GM18507 (cell line): ENCODE results near the gene EPB41L1.

Experiments used
- DNase-seq: peaks from one replicate; pipeline ENCODE4 v3.0.0; 2011; ENCODE audit warnings: low read depth; ENCODE audit not compliant: insufficient read length; ENCODE audit errors: extremely low spot score
- FAIRE-seq: peaks from 2 replicates; lab custom pipeline; 2011; peaks lifted over from hg19 to GRCh38; lab: Jason Lieb, UNC

Gene EPB41L1

DNA sequence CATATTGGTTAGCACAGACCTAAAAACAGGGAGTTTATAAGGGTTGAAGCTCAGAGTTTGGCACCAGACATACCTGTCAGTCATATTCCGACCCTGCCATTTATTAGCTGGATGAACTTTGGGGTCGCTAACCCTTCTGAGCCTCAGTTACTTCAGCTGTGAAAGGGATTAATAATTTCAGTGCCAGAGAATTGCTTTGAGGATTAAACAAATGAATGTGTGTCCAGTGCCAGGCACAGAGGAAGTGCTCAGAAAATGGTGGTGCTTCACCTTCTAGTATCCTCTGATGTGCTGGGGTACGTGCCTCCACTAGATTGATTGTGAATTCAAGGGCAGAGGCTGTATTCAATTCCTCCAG lies 4.1 kb upstream of the EPB41L1 start:
- FAIRE-seq: no peak
- DNase-seq: no peak

DNA sequence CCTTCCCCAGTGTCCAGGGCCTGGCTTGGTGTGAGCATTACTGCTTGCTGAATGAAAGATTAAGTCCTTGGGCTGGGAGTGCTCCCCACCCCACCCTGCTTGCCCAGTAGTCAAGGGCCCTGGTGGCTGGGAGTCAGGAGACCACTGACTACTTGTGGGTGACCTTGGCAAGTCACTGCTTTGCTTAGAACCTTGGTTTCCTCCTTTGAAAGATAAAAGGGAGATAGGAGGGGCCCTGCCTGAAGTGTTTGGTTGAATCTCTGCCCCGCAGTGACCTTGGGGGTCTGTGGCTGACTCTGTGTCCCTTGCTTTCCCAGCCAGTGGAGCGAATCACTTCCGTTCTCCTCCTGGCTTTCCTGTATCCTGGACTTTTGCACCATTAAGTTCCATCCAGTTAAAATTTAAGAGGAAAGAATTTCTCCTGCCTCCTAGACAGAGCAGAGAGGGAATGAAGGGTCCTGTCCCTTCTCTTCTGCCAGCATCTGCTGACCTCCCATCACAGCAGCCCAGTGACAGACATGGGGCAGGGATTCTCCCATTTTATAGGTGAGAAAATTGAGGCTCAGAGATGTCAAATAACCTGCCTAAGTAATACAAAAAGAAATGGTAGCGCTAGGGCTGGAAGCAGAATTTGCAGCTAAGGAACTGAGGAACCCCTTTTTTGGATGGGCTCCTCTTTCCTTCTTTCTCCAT lies 3.5 kb upstream of the EPB41L1 start:
- FAIRE-seq (no peak), DNase-seq (no peak)

DNA sequence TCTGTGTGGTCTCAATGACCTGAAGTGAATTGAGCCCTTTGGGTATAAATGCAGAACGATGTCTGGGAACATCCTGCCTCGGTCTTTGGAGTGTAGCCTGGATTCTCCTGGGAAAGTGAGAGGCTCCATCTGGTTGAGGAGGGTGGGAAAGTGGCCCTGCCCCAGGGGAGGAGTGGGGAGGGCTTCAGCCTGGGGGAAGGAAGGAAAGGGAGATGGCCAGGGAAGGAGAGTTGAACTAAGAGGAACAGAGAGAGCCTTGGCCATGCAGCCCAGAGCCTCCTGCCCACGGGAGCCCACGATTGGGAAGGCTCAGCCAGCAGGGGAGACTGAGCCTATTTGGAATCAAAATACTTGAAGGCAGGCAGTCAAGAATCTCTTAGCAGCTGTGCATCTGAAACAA lies 2.3 kb upstream of the EPB41L1 start:
- FAIRE-seq: no peak
- DNase-seq: no peak

DNA sequence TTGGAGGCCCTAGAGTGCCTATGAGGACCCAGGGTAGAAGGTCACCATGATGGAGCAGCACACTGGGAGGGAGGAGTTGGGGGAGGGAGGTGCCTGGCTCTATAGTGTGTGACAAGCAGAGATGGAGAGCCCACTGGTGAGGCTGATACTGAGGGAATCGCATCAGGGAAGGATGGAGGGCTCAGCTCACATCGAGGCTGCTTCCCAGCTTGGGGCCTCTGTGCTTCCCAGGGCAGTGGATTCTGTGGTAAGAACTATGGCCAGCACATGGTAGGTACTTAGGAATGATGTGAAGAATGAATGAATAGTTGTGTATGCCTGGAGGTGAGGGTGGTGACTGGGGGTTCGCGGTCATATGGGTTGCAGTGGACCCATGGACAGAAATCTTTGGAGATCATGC lies 1.3 kb upstream of the EPB41L1 start:
- no peak for FAIRE-seq
- DNase-seq: no peak

DNA sequence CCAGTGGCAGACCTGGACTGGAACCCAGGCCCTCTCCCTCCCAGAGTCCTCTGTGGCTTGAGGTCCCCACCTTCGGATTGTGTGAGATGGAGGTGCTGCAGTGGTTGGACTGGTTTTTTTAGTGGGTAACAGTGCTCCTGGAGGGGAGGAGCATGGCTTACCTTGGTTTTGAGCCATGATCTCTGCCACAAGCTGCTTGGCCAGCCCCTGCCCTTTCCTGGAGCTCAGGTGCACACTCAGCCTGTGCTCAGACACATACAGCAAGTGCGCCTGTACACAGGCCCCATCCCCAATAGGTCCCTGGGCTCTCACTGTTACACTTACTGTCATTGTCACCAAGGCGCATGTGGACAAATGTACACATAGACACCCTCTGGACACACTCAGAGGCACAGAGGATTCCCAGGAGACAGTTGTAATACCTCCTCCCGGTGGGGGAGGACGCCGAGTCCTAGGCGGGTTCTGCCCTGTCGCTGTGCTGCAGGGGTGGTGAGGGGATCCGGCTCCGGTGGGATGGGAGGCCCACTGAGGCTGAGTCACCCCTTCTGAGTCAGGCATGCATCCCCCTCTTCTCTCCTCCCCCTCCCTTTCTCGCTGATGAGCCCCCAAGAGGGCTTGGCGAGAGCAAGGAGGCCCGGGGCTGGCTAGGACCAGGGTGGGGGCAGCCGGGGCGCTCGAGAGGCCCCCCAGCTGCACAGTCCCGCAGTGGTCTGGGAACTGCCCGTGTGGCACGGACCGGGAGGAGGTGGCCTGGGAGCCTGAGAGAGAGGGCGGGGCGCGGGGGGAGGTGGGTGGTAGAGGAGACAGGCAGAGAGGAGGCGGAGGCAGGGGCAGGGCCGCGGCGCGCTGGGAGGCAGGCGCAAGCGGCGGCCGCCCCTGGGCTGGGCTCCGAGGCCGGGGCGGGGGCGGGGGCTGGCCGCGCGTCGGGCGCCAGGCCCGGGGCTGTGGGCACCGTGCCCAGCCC lies 522 bp upstream of the EPB41L1 start:
- no peak for FAIRE-seq
- DNase-seq: no peak

DNA sequence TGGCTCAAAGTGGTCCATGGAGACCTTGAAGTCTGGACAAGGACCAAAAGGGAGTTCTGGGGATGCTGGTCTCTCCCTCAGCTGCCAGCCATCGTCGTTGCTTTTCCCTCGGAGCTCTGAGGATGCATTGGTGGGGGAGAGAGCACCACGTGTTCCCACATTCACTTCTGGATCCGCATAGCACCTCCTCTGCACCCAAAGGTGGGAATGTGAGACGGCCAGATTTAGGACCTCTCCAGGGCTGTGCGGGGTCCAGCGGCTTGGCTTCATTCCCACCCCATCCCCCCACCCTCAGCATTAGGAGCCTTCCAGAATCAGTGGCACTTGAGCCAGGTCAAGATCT lies 1.1 kb downstream of the EPB41L1 start:
- no peak for DNase-seq

DNA sequence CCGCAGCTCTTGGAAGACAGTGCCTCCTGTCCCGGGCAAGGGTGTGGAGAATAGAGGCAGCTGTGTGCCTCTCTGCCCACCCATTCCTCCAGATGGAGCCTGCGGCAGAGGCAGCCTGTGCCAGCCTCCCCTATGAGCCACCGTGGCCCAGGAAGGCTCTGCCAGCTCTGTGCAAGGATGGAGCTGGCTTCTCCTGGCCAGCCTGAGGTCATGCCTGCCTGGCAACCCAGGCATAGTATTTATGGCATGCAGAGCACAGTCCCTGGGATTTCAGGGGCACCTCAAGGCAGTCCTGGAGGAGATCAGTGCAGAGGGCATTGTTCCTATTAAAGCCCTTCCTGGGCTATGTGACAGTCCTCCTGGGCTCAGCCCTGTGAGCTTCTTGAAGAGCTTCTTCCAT lies 1.5 kb downstream of the EPB41L1 start:
- FAIRE-seq (no peak), DNase-seq (no peak)

More for the DNA sequence above, 1.1 kb downstream of the EPB41L1 start:
- no peak for FAIRE-seq

DNA sequence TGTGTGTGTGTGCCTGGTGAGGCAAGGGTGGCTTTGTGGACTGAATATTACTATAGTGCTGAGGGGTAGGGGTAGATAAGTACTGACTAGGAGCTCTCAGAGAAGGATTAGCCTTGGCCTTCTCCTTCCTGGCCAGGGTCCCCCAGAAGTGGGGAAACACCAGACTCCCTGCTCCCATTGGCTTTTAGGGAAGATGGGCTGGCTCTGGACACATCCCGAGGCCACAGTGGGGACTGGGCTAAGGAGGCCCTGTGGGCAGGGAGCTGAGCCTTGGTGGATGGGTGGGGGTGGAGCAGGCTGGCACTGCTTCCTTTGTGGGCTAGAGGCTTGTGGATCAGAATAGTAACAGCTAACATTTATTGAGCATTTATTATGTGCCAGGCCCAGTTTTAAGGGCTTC lies 3.1 kb downstream of the EPB41L1 start:
- FAIRE-seq (no peak), DNase-seq (no peak)

DNA sequence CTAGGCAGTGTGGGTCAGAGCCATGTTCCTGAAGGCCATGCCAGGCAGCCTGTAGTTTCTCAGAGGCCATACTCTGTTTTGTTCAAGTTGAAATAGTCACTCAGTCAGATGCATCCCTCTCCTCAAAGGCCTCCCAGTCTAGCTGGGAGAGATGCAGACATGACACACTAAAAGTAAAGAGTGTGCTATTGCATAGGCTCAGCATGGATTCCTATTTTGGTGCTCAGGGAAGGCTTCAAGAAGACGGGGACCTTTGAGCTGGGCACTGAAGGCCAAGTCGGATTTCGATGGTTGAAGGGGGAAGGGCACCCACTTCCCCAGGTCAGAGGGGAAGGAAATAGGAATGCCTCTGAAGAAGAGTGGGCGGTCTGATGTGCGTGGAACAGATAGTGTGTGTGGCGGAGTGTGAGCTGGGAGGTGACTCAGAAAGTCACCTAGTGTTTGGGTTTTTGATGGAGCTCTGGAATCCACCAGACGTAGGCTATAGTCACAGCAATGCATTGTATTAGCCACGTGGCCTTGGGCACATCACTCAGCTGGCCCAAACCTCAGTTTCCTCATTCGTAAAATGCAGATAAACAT lies 3.7 kb downstream of the EPB41L1 start:
- FAIRE-seq: no peak
- no peak for DNase-seq

DNA sequence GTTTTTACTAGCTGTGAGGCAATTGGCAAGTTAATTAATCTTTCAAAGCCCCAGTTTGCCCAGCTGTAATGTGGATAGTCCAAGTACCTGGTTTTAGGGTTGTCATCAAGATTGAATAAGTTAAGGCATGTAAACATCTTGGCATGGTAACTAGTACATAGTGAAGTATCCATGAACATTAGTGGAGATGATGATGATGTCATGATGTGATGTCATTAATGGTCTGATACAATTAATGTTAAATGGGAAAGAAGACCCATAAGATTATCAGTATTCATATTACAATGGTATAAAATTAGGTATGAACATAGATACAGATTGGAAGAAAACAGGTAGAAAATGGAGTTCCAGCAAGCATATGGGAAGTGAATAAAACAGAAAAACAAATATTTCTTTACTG lies 5.3 kb downstream of the EPB41L1 start:
- no peak for DNase-seq
- FAIRE-seq: no peak

DNA sequence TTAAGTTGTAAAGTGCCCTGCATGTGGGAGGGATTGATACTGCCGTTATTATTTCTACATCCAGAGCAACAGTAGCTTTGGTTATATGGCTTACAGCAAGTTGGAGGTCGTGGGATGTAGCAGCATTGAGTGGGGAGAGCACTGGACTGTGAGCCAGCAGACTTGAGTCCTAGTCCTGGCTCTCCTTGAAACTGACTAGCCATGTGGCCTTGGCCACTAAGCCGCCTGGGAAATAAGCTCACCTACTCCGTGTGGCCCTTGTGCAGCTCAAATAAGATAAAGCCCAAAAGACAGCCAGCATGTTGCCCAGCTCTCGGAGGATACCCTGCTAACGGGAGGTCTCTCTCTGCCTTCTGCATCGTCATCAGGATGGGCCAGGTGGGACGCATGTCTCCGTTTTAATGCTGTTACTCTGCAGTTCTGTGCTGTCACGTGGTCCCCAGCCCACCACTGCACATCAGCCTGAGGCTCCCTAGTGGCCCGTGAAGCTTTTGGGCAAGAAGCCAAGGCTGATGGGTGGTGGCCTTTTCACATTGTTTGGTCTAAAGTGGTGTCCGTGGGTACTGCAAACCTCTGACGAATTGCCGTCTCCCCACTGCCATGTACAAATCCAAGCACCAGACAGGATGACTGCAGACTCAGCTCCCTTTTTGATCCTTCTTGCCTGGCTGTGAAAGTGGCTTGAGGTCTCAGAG lies 7.9 kb downstream of the EPB41L1 start:
- no peak for DNase-seq
- no peak for FAIRE-seq

DNA sequence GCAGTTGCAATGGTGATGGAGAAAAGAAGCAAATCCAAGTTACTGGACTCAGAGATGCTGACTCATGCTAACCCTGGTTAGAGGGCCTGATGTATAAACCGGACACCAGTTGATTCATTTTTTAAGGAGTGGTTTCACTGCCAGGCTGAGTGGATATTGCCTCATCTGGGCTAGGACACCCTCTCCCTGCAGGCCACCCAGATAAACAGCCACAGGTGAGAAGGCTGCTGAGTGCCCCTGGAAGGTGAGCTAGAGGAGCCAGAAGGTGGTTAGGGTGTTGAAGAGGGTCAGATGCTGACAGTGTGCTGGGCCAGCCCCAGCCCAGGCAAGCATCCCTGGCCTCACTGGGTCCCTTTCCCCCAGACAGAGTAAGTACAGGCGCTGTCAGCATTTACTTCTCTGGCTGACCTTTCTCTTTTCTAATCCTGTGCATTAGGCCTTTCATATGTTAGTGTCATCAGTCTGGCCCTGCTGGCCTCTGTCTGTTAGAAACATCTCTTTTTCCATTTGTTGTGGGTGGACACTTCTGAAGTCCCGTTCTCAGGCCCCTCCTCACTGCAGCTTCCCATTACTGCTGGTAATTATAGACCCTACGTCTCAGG lies 13.5 kb downstream of the EPB41L1 start:
- no peak for DNase-seq
- FAIRE-seq: no peak

DNA sequence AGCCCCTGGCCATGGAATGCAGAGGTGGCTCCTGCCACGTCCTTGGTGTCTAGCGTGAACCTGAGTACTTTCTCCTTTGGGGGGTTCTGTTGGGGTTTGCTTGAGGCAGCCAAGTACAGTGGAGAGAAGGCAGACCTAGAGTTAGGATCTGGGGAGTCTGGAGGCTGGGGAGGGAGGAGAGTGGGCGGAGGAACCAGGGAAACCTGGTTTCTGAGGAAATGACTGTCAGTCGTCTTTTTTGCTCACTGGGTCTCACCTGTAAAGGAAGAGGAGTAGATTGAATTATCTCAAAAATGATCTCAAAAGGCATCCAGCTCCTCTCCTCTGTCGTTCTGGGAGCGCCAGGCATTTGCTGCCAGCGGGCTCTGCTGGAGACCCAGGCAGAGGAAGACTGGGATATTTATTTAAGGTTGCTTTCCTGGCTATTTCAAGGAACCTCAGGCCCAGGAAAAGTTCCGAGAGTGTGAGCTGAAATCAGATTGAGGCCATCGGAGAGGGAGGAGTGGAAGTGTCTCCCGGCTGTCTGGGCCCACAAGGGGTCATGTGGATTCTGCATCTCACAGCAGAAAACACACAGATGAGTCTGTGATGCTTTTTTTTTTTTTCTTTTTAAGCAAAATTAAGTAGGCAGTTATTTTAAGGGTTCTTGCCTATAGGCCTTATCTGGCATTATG lies 16.1 kb downstream of the EPB41L1 start:
- FAIRE-seq: no peak

DNA sequence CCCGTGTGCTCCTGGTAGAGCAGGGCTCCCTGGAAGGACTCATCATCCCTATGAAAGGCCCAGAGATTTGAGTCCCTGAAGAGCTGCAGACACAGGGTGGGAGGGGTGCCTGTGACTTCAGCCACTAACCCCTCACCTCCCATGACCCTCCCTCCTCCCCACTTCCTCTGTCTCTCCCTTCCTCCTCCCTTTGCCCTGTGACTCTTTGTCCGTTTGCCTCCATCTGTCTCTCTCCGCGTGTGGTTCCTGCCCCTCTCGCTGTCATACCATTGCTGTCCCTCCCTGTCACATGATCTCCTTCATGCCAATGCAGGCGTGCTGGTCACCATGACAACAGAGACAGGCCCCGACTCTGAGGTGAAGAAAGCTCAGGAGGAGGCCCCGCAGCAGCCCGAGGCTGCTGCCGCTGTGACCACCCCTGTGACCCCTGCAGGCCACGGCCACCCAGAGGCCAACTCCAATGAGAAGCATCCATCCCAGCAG lies 19.0 kb downstream of the EPB41L1 start:
- no peak for FAIRE-seq
- DNase-seq: no peak

More for the DNA sequence above, 16.1 kb downstream of the EPB41L1 start:
- no peak for DNase-seq

DNA sequence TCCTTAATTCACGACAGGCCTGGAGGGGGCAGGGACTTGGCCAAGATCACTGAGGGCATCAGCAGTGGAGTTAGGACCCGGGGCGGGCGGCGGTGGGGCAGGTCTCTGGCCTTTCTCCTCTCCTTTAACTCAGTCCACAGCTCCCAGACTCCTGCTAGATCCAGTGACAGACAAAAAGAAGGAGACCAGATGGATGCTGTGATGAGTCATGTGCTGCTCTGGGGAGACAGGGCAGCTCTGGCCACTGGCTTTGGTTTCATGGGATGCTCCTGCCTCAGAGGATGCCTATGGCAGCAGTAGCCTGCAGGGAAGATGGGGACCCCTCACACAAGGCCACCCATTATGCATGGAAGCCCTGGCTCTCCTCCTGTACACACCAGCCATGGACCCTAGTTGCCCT lies 20.5 kb downstream of the EPB41L1 start:
- DNase-seq (no peak), FAIRE-seq (no peak)

DNA sequence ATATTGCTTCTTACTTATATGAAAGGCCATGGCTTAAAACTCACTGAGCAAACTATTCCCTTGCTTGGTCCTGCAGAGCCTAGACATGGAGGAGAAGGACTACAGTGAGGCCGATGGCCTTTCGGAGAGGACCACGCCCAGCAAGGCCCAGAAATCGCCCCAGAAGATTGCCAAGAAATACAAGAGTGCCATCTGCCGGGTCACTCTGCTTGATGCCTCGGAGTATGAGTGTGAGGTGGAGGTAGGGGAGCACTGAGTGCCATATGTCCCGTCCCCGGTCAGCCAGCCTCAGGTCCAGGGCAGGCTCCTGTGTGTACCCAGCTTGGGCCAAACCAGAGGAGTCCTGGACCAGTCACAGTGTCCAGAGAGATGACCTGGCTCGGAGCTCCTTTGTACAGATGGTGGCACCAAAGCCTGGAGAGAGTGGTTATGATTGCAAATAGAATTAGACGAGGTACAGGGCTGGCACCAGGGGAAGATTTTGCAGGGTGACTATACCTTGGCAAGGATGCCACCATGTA lies 21.0 kb downstream of the EPB41L1 start:
- no peak for FAIRE-seq

DNA sequence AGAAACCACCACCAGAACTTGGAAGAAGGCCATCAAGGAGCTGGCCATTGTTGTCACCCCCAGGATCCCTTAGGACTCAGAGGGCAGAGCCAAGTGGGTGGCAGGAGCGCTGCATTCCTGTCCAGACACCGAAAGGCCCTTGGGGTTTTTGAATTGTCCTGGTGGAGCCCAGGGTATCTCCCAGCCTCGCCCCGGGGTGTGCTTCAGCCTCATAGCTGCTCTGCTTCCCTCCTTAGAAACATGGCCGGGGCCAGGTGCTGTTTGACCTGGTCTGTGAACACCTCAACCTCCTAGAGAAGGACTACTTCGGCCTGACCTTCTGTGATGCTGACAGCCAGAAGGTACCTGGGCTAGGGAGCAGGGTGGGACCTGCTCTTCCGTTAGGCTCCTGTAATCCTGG lies 23.2 kb downstream of the EPB41L1 start:
- no peak for DNase-seq
- FAIRE-seq: no peak

More for the DNA sequence above, 21.0 kb downstream of the EPB41L1 start:
- no peak for DNase-seq

DNA sequence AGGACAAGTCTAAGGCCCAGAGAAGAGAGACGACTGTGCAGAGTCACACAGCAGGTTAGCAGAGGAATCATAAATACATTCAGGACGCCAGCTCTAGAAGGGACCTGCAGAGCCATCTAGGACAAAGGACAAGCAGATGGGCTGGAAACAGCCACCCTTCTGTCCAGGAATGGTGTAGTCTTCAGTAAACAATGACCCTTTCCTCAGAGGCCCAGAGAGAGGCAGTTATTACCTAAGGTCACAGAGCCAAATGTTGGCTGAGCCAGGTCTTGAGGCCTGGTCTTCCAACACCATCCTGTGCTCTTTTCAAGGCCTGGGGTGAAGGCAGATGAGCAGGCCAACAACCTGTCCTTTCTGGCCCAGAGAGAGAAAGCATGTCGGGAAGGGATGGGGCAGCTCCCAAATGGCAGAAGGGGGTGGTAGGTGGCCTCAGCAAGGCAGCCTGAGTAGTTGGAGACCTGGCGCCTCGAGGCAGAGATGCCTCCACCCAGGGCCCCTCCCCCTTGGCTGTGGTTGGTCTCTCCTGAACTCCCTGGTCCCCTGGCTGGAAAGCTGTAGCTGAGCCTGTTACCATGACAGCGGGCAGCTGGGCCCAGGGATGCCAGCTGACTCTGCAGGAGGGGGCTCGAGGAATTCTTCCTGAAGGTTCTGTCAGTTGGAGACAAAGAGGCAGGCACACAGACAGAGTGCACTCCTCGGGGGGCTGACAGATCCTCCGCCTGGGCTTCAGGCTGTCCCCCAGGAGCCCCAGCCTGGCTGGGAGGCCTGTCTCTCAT lies 24.8 kb downstream of the EPB41L1 start:
- no peak for FAIRE-seq
- DNase-seq: no peak
